GM19438 (cell line): ENCODE data around the gene DNAH3.
A peak's percentile ranks its signal among the peaks of the same experiment; 100 is the strongest.

Experiments
- ATAC-seq: cut with Tn5 transposase; IDR thresholded peaks from one replicate; pipeline ENCODE4 v1.9.1; 2021; ENCODE audit warnings: low read depth; ENCODE audit not compliant: unreplicated experiment

Gene DNAH3

DNA sequence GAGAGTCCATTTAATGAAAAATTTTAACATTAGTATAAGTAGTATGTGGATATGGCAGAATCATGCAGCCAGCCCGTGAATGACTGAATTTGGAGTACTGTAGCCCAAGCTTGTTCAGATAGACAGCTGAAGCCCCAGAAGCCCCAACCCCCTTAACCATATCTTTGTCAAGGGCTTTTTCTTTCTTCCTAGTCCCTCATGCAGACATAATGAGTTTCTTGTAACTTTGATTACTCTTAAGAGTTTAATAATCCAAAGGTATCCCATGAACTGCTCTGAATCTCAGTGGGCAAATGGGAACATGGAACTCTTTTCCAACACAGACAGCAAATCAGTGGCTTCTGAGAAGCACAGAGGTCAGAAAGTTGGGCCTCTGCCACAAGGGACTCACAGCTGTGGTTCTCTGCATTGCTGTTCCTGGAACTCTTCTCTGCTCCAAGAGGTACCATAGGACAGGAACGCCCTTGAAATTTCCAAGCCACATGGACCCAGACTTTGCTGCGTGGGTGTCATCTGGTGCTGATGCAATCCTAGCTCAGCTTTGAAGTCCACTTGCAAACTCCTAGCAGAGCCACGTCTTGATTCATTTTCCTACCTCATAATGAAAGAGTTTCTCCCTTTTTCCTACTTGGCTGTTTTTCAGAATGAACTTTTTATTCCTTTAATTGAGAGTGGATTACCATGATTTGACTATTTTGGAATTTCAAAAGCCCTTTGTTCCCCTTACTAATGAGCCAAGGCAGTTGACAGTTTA is 232.0 kb downstream of the DNAH3 start:
- no peak for ATAC-seq

DNA sequence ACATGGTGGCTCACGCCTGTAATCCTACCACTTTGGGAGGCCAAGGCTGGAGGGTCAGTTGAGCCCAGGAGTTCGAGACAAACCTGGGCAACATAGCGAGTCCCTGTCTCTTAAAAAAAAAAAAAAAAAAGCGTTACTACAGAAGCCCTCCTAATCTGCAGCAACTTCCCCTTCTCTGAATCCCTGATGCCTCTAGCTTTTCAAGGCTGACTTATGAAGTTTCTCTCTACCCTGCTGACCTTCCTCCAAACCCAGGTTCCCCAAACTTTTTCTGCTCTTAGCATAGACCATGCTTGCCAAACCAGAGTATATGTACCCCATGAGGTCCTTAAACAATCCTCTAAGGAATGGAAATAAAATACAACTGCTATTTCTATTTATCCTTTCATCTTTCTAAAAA is 233.7 kb downstream of the DNAH3 start:
- no peak for ATAC-seq

DNA sequence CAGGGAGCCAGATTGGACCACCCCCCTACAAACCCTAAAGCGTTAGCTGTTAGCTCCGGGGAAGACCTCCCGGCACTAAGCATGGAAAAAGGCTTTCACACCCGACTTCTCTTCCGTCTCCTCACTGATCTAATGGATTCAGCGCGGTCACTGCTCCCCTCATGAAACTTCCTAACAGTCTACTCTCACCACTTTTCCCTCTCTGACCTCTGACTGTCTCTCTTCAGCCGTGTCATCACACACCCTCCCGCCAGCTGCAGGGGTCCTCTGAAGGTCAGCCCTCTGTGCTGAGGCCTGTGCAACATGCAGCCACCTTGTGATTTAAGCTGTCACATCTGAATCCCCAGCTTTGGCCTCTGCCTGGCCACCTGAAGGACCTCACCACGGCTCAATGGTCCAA is 234.4 kb downstream of the DNAH3 start:
- ATAC-seq: no peak

DNA sequence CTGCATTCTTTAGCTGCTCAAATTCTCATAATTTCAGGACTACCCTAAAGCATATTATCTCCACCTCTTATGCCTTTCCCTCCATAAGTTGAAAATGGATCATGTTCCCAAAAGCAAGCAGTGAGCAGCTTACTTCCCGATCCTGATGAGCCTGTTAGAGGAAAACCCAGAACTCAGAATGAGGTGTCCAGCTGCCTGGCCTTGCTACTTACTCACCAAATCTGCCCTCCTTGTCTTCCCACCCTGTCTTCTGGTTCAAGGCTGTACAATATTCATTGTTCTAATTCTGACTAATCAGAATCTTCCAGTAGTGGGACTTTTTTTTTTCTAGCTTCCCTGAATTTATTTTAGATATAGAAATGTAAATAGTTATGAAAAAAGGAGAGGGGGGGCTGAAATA is 239.3 kb downstream of the DNAH3 start:
- ATAC-seq: no peak

DNA sequence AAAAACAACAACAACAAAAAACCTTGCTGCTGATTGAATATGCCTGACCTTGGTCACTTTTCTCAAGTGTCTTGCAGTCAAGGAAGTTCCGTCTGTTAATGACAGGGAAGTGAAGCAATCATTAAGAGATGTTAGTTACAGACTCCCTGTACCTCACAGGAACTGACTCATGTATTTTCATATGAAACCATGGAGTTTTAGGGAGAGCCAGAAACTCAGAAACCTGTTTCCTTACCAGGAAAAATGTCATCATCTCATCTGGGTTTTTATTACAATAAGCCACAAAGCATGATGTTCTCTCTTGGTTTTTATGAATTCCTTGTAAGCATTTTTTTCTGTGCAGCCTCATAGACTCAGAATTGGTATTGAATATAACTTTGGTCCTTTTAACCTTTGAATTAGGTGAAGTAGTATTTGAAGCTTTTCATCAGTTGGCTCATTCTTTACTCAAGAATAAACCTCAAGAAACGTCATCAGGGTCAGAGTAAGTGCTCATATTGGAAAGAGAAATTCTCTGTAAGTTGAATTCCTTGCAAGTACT is 239.8 kb downstream of the DNAH3 start:
- ATAC-seq: no peak

DNA sequence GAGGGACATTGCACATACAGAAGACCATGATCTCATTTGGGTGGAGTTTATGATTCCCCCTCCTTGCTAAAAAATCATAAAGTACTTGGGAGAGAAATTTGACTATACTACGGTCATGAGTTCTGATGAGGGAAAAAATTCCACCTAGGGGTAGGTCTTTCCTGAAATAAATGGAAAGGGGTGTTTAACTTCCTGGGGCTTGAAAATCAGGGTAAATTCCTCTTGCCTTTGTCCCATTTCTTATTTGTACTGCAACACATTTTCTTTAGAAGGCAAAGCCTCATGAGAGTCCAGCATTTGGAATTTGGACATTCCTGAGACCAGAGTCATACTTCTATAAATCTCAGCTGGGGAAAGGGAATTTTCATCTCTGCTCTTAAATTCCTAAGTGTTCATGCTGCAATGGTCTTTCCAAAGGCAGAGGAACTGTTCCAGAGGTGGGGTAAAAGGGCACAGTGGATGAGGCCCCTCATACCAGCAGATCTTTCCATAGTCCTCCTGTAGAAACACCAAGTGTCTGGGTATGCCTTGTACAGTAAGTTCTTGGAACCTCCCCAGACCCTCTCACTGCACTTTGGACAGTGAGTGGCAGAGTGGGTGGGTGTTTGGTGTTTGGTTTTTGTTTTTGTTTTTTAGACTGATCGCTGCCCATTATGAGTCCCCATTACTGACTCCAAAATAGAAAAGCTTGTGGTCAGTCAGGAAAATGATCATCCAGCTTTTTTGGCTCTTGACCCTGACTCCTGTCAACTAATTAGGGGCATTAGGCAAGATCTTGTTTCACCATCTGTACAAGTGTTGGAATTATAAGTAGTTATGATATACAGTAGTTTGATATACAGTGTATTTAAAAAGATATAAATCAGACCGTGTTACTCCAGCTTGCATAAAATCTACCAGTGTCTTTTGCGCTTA is 244.0 kb downstream of the DNAH3 start:
- no peak for ATAC-seq

DNA sequence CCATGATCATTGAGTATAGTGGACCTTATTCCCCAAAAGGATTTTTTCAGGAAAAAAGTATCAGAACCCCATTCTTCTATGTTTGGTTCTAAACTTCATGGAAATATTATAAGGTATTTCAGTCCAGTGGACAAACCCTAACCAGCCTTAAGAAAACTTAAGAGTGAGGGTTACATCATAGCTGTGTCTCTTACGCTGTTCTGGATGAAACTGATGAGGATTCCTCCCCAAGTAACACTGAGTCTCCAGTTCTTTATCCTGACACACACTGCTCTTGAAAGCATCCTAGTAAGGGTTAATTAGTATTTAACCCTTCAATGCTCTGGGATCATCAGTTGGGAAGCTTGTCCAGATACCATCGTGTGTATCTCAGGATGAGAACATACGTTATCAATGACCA is 245.1 kb downstream of the DNAH3 start:
- ATAC-seq: no peak

DNA sequence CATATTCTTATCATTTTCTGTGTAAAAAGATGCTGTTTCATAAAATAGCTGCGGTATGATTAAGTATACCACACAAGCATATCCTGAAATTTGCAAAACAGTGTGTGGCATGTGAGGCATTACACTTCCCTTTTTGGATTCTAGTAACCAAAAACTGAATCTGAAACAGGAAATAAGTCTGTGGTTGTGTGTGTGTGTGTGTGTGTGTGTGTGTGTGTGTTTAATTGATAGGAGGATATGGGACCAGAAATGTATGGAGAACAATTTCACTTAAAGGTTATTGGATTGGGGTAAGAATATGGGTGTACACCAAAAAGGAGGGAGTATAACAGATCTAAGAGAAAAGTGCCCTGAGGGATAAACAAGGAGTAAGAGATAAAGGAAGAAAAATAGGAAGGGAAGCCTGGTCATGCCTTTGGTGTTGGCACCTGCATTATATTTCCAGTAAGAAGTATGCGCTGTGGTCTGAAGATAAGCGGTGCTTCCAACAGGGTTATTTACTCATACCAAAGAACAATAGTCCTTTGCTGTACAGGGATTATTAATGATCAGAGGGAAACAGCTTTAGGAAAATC is 246.1 kb downstream of the DNAH3 start:
- no peak for ATAC-seq

DNA sequence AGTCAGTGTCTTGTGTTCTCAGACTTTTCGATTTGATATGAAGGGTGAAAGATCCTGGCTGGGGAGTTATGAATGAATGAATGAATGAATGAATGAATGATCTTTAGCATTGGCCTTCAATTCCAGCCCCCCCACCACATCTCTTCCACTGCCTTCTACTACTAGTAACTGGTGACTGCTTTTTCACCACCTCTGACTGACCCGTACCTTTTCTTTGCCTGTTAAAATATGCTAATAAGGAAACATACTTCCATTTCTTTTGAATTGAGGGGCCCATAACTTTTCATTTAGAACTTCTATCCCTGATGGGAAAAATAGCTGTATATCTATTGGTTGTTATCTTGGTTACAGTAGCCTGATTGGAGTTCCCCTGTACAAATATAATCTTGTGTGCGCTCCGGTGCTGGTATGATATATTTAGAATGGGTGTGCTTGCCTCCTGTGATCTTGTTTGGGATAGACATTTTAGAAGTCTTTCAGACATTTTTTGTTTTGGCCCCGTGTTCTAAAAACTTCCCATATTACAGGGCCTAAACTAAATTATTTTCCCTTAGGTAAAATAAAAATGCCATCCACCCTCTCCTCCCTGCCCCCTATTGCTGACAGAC is 246.6 kb downstream of the DNAH3 start:
- no peak for ATAC-seq

DNA sequence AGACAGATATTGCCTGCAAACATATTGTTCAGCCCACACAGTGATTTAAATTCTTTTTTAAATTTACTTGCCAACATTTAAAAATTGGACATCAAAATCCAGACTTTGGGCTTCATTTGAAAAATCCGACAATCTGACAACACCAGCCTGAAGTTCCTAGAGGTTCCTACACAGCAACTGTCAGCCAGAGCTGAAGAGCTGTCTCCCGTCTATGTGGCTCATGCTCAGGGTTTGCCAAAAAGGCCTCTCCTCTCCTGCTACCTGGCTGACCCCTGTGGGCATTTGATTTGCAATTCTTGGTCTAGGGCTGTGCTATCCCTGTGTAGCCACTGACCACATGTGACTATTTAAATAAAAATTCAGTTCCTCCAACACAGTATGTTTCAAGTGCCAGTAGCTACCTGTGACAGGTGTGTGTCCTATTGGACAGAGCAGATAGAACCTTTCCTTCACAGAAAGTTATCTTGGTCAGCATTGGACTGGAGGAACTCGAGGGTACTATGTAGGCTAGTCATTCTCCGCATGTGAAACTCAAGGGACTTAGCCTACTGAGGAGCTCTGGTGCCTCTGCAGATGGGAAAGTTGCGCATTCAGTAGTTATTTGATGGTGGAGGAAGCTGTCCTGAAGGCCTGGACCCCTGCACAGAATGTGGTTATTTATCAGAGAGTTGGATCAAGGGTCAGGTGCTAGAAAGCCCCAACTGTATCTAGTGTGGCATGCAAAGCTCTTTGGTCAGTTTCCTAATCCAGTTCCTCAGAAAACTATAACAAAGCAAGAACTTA is 247.3 kb downstream of the DNAH3 start:
- no peak for ATAC-seq

DNA sequence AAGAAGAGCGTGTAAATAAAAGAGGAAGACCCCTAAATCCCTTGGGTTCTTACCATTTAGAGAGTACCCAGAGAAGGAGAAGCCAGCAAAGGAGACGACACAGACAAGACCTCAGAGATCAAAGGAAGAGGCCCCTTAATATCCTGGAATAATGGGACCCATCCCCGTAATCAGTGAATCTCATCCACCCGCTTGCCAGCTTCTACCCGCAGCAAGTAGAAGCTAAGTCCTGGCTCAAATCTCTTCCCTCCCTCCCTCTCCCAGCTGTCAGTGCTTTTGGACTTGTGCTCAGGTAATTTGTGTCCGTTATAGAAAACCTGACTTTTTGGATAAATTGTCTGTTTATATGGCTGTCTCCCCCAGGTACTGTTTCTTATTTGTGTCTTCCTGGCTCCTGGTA is 248.2 kb downstream of the DNAH3 start:
- ATAC-seq: no peak

DNA sequence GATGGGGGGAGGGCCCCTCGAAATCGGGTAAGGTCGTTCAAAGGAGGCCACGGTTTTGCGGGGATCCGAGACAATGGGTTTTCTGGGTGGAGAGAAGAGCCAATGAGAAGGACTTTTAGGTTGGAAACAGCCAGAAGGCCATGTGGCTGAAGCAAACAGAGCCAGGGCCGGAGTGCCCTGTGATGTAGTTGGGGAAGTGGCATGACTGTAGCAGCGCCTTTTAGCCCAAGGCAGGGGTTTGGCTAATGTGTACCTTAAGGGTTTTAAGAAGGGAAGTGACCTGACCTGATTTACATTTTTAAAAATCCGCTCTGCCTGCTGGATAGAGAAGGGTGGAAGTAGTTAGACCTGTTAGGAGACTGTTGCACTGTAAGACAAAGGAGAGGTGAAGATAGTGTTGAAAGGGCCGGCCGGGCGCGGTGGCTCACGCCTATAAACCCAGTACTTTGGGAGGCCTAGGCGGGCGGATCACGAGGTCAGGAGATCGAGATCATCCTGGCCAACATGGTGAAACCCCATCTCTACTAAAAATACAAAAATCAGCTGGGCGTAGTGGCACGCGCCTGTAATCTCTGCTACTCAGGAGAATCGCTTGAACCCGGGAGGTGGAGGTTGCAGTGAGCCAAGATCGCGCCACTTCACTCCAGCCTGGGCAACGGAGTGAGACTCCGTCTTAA is 249.1 kb downstream of the DNAH3 start:
- peak; percentile 28 for ATAC-seq

DNA sequence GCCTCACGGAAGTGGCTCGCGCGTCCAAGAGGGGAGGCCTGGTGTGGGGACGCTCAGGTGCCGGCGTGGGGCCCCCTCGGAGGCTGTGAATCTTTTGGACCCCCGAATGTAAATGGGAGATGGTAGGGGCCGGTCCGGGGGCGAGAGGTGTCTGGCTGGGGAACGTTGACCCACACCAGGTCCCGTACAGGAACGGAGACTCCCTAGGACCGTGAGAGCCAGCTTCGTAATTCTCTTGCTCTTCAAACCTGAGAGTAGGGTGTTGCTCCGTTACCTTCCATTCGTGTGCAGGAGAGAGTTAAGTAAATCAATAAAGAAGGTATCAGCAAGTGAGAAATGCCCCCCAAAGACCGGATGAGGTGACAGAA is 249.6 kb downstream of the DNAH3 start:
- ATAC-seq: no peak

DNA sequence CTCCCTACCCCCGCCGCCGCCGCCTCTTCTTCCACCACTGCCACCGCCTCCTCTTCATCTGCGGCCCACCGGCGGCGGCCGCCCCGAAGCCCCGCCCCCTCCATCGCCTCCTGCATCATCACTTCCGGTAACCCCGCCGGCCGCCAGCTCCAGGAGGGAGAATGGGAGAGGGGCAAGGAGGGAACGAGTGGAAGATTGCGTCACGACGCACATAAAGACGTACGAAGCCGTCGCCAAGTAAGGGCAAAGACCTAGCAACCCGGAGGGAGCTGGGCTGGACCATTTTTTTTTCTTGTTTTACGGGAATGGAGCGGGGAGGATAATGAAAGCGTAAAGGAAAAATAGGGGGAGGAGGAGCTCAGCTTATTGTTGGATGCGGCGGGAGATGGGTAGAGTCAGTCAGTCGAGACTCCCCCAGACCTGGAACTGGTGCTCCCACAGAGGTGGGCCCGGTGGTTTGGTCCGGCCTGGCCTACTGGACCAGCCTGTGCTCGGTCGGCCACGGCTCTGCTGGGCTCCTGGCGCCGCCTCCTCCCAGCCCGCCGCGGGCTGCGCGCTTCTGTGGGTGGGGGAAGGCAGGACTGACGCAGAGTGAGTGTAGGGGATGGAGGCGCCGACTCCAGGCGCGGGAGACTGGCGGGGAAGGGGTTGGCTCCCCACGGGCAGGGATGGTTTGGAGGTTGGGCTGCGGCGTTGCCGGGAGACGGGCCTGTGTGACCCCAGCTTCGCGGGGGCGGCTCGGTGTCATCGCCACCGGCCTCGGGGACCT is 250.2 kb downstream of the DNAH3 start, which contains the start of the genes DCUN1D3 and LYRM1:
TSS of gene DCUN1D3 (minus strand) at position 60 of the 769 bp plus-strand sequence. CDS start 37,820 bp downstream, outside the sequence.
TSS of gene LYRM1 (plus strand) at position 473 of the 769 bp plus-strand sequence. CDS start 14,785 bp downstream, outside the sequence.
- peak; percentile 76 for ATAC-seq

DNA sequence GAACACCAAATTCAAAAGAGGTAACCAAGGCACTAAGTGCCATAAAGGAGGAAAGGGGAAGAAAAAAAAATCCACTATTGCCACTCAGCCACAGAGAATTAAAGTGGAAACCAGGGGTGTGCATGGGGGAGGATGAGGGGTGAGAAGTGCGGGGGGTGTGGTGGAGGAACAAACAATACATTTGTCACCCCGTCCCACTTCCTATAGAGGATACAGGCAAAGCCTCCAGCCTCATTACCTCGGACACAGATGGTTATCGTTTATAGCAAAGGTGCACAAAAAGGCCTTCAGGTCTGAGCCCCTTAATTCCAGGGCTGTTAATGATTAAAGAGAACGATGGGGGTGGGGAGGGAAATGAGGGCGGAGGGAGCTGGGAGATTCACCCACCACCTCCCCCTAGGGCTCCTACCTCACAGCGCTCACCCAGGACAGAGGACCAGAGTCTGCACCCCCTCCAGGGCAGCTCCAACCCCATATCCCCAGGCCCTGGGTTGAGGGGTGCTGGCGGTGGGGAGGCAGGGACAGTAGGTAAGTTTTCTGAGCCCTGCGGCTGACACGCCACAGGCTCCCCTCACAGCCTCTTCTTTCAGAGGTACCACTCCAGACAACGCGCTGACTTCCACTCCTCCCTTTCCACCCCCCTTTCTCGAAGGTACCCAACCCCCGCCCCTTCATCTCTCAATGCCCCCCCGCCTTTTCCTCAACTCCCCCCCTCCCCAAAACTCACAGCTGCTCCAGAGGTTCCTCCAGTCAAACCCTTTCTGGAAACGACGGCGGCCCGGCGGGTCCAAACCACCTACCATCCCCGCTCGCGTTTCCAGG is 251.0 kb downstream of the DNAH3 start:
- ATAC-seq: no peak

DNA sequence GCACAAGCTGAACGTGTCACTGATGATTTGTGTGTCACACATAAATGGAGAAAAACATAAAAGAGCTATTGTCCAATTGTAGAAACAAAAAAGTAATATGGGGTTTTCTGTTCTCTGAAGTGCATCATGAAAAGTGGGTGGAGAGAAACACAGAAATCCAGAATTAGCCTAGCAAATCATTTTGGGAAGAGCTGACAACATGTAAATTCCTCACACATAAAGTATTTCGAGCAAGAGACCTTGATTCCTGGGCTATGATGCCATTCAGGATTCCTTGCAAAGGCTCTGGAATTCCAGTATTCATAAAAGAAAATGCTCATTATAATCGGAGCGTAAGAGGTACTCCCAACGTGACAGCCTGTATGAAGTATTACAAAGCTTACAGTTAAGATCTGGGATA is 251.6 kb downstream of the DNAH3 start:
- no peak for ATAC-seq

DNA sequence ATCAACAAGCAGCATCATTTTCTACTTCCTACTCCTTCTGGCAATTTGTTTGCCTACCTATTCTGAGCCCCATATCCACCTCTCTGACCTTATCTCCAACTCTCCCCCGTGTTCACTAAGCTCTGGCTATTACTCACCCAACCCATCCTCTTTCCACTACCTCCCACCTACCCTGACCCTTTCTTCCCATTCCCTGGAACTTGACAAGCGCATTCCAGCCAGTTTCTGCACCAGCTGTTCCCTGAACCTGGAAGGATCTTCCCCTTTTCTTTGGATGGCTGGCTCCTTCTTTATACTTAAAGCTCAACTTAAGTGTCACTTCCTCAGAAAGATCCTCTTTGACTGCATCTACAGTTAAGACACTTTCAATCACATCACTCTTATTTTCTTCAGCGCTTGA is 252.7 kb downstream of the DNAH3 start:
- ATAC-seq: no peak
